ENCODE data around the gene HOXB3. TPM values are rescaled to one million over a fixed set of nuclear protein-coding genes. Genes with fewer than 3 reads are reported as not detected.
A peak's percentile ranks its signal among the peaks of the same experiment; 100 is the strongest.

HOXB3 gene
- total and polyA plus RNA-seq, 2 of the 13 experiments (the other 11 are each of a cell fraction or from before 2014, with no cell fraction given) = not detected

GRCh38 chr17:48636177-48637018 lies 46.4 kb upstream of the HOXB3 start (continued):
- no peak for TF ChIP-seq TIGD3 (CRISPR knock-in tag; IDR thresholded peaks at IDR 0.05; ENCODE audit: borderline replicate concordance)
- TF ChIP-seq WIZ (CRISPR knock-in tag; IDR thresholded peaks at IDR 0.05) = no peak
- TF ChIP-seq ZNF143 (CRISPR knock-in tag; IDR thresholded peaks at IDR 0.05) = 0 out of 2 replicates have a peak, but pooled peaks have one; percentile 32
- no peak for TF ChIP-seq ZNF496 (CRISPR knock-in tag; IDR thresholded peaks at IDR 0.05; ENCODE audit: insufficient replicate concordance)
- no peak for TF ChIP-seq ELK4 (CRISPR knock-in tag; IDR thresholded peaks at IDR 0.05; ENCODE audit: borderline replicate concordance)
- no peak for TF ChIP-seq CENPBD1 (CRISPR knock-in tag; IDR thresholded peaks at IDR 0.05; ENCODE audit: borderline replicate concordance, low read depth)
- TF ChIP-seq RBAK (CRISPR knock-in tag; IDR thresholded peaks at IDR 0.05) = 0 out of 2 replicates have a peak, but pooled peaks have one; percentile 28
- TF ChIP-seq ZBTB1 (CRISPR knock-in tag; IDR thresholded peaks at IDR 0.05; ENCODE audit: borderline replicate concordance) = no peak
- 0 out of 2 replicates have a peak, but pooled peaks have one; percentile 65 for TF ChIP-seq BORCS8-MEF2B (CRISPR knock-in tag; IDR thresholded peaks at IDR 0.05)
- peak; percentile 35; the same call in 1 of the 2 replicates for TF ChIP-seq ZSCAN12 (CRISPR knock-in tag; IDR thresholded peaks at IDR 0.05)
- peak; percentile 95 for TF ChIP-seq UBTF (CRISPR knock-in tag; IDR thresholded peaks at IDR 0.05)
- no peak for TF ChIP-seq ZNF724P (CRISPR knock-in tag; IDR thresholded peaks at IDR 0.05; ENCODE audit: borderline replicate concordance)
- TF ChIP-seq GATAD1 (CRISPR knock-in tag; IDR thresholded peaks at IDR 0.05) = peak; percentile 52; the same call in 1 of the 2 replicates
- TF ChIP-seq HDAC2 (CRISPR knock-in tag; IDR thresholded peaks at IDR 0.05) = peak; percentile 59
- no peak for TF ChIP-seq ZNF10 (CRISPR knock-in tag; IDR thresholded peaks at IDR 0.05; ENCODE audit: borderline replicate concordance, low read depth)
- no peak for TF ChIP-seq SNAPC5 (CRISPR knock-in tag; IDR thresholded peaks at IDR 0.05; ENCODE audit: borderline replicate concordance)
- 0 out of 2 replicates have a peak, but pooled peaks have one; percentile 42 for TF ChIP-seq IRF2 (CRISPR knock-in tag; IDR thresholded peaks at IDR 0.05)
- TF ChIP-seq ELF3 (CRISPR knock-in tag; IDR thresholded peaks at IDR 0.05) = 0 out of 2 replicates have a peak, but pooled peaks have one; percentile 26
- TF ChIP-seq ZNF292 (CRISPR knock-in tag; IDR thresholded peaks at IDR 0.05; ENCODE audit: borderline replicate concordance, low read depth) = peak; percentile 62; the same call in 1 of the 2 replicates
- peak; percentile 76 for TF ChIP-seq ERF (CRISPR knock-in tag; IDR thresholded peaks at IDR 0.05)
- 0 out of 2 replicates have a peak, but pooled peaks have one; percentile 28 for TF ChIP-seq ZNF12 (CRISPR knock-in tag; IDR thresholded peaks at IDR 0.05)
- TF ChIP-seq TBX2 (CRISPR knock-in tag; IDR thresholded peaks at IDR 0.05; ENCODE audit: borderline replicate concordance) = peak; percentile 63; the same call in 1 of the 2 replicates
- no peak for TF ChIP-seq POLR2AphosphoS5 (IDR thresholded peaks at IDR 0.05; ENCODE audit: low read depth, low read length)
- 0 out of 2 replicates have a peak, but pooled peaks have one; percentile 46 for TF ChIP-seq ZSCAN9 (CRISPR knock-in tag; IDR thresholded peaks at IDR 0.05; ENCODE audit: borderline replicate concordance)
- peak; percentile 56; the same call in 1 of the 2 replicates for TF ChIP-seq RNF2 (conservative IDR thresholded peaks at IDR 0.05; ENCODE audit: low read depth)
